Neural progenitor cell (in vitro differentiated cells): ENCODE measurements around the gene RGS3.

Experiments
- EZH2 ChIP-seq: fragments of 200-600 bp; sonication (generic); IDR thresholded peaks from 2 replicates; pipeline ENCODE4 v1.6.1; 2017; ENCODE audit warnings: antibody characterized with exemption, mild to moderate bottlenecking, moderate library complexity
- EZH2phosphoT487 ChIP-seq: fragments of 200-600 bp; sonication (generic); IDR thresholded peaks from 2 replicates; pipeline ENCODE4 v1.6.1; 2017; ENCODE audit warnings: antibody characterized with exemption
- TF ChIP-seq, protein P1 (sequence below): fragments of 200-600 bp; sonication (generic); IDR thresholded peaks from 2 replicates; pipeline ENCODE4 v1.5.1; 2017; ENCODE audit warnings: antibody characterized with exemption, mild to moderate bottlenecking

DNA sequence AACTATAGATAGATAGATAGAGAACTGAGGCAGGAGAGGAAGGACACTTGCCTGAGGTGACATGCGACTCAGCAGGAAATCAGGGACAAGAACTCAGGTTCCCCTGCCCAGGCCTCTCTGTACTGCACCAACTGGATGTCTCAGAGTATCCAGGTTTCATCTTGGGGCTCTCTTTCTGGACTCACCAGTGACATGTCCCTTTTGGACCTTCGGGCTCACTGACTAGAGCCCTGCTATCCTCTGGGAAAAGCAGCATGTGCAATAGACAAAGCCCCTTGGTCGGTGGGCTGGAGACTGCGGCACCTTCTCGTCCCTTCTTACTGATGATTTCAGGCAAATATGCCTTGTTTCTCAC, 104.5 kb downstream of the RGS3 start:
- TF ChIP-seq, protein P1, sequence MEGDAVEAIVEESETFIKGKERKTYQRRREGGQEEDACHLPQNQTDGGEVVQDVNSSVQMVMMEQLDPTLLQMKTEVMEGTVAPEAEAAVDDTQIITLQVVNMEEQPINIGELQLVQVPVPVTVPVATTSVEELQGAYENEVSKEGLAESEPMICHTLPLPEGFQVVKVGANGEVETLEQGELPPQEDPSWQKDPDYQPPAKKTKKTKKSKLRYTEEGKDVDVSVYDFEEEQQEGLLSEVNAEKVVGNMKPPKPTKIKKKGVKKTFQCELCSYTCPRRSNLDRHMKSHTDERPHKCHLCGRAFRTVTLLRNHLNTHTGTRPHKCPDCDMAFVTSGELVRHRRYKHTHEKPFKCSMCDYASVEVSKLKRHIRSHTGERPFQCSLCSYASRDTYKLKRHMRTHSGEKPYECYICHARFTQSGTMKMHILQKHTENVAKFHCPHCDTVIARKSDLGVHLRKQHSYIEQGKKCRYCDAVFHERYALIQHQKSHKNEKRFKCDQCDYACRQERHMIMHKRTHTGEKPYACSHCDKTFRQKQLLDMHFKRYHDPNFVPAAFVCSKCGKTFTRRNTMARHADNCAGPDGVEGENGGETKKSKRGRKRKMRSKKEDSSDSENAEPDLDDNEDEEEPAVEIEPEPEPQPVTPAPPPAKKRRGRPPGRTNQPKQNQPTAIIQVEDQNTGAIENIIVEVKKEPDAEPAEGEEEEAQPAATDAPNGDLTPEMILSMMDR, result no peak
- no peak for TF ChIP-seq EZH2
- TF ChIP-seq EZH2phosphoT487, result no peak
